ENCODE results near the gene GLT6D1.
"Not testable (repeated sequence)": the region's sequence is repeated elsewhere in the genome, so short reads cannot be mapped to it uniquely, and the experiment has no call there.

The GLT6D1 gene, protein sequence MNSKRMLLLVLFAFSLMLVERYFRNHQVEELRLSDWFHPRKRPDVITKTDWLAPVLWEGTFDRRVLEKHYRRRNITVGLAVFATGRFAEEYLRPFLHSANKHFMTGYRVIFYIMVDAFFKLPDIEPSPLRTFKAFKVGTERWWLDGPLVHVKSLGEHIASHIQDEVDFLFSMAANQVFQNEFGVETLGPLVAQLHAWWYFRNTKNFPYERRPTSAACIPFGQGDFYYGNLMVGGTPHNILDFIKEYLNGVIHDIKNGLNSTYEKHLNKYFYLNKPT
- 0 to 0.04 reads per million in 2 donors for total RNA-seq

DNA sequence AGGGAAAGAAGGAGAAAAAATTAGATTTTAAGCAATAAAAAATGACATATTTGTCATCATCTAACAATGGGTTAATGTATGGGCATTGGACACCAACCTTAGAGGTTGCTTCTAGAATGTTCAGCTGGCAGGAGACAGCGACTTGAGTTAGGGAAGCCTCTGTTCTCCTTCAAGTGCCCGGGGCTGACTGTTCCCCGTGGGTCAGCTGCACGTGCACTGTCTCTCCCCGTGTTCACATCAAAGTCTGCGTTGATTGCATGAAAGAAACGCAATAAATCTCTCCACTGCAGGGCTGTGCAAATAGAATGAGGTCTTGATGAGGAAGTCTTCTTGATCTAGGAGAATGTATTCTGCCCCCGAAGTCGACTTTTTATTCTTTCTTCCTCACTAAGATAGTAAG lies at the start of gene GLT6D1:
Gene GLT6D1 (minus strand): TSS at position 345 of the 400 bp plus-strand sequence. CDS start 353 bp downstream, outside the sequence.
- no peak for DNase-seq

DNA sequence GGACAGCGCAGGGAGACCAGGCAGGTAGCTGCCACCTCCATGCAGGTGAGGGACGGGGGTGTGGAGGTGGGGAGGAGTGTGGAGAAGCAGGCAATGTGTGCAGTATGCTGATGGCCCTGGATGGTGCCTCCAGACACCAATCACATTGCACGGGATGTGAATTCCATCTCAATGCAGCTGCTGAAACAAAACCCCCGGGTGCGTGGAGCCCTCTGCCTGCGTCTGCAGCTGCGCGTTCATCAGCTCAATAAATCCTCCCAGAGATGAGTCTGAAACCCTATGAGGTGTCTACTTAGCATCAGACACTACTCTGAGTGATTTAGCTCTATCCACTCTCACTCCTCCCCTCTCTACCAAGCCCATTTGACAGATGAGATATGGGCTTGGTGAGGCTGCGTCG lies 49.7 kb upstream of the GLT6D1 start:
- DNase-seq, result no peak

DNA sequence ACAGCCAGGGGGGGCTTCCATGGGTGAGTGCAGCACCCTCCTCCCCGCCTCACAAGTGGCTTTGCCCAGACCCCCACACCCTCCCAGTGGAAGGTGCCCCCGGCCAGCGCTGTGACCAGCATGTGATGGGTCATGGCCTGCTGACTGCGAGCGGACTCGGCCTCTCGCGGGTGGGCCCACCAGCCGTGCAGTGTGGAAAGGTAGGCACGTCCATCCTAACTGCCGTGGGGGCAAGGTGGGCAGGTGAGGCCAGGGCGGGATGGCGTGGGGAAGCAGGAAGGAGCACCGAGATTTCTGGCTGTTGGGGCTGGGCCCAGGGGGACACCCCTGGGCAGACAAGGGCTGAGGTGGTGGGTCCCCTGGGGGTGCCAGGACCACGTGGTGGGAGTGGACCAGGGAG lies 47.9 kb upstream of the GLT6D1 start:
- no peak for DNase-seq

DNA sequence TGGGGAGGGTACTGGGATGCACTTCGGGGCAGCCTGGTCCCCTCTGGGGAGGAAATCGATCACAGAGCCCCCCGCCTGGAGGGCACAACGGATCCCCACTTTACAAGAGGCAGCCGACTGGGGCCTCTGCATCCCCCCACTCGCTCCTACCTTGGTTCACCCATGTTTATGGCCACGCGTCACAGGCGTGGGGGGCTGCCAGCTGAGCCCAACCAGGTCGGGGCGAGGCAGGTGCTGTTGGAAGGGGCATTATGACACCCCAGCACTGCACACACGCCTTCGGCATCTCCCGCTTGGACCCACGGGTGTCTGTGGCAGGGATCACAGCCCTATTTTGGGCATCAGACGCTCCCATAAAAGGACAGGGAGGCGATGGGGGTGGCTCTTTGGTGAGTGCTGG lies 45.4 kb upstream of the GLT6D1 start:
- DNase-seq, result no peak

DNA sequence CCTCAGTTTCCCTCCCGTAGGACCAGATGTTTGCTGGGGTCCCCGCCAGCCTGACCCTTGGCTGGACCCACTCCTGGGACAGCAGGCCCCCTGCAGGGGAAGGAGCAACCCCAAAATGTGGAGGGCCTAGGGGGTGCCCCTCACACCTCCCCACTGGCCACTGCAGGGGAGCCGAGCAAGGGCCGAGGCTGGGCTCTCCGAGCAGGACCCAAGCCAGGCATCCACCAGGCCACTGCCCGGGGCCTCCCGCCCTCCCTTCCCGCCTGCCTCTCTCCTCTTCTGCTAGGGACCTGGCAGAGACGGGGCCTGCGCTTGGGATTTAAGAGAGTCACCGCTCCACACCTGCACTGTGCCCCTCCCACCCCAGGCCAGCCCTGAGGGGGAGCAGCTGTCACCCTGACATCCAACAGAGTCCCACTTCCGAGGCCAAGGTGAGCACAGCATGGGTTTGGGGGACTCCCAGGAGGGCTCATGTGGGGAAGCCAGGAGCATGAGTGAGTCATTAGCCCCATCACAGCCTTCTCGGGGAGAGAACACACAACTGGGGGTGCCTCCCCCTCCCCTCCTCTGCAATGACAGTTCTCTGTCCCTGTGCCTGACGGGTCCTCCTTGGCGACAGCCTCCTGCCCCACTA lies 44.2 kb upstream of the GLT6D1 start:
- DNase-seq, result no peak

DNA sequence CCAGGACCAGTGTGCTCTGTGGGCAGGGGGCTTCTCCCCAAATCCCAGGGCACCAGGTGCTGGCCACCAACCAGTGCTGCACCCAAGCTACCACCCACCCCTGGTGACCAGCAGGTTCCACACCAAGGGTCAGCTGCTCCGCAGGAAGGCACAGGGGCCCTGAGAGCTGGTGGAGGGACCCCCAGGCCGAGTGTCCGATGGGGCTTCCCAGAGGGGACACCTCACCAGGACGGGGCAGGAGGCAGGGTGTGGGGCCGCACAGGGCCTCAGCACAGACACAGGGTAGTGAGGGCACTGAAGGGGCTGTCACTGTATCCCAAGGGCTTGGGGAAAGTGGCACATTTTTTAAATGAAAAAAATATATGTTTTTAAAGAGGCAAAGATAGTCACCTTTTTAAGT lies 41.8 kb upstream of the GLT6D1 start:
- DNase-seq, result no peak

DNA sequence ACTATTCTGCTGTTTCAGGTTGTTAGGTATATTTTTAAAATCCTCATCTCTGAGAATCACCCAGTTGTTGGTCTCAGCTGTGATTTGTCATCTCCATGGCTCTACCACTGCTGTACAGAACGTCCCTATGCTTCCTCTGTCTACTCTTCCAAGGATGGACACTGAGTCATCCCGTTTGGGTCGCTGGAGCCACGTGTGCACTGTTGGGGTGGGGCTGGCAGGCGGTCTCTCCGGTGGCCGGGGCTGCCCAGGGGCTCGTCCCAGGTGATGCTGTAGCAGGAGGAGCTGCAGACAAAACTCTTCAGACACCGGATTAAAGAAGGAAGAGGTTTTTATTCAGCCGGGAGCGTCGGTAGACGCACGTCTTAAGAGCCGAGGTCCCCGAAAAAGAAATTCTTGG lies 40.7 kb upstream of the GLT6D1 start:
- DNase-seq, result no peak

DNA sequence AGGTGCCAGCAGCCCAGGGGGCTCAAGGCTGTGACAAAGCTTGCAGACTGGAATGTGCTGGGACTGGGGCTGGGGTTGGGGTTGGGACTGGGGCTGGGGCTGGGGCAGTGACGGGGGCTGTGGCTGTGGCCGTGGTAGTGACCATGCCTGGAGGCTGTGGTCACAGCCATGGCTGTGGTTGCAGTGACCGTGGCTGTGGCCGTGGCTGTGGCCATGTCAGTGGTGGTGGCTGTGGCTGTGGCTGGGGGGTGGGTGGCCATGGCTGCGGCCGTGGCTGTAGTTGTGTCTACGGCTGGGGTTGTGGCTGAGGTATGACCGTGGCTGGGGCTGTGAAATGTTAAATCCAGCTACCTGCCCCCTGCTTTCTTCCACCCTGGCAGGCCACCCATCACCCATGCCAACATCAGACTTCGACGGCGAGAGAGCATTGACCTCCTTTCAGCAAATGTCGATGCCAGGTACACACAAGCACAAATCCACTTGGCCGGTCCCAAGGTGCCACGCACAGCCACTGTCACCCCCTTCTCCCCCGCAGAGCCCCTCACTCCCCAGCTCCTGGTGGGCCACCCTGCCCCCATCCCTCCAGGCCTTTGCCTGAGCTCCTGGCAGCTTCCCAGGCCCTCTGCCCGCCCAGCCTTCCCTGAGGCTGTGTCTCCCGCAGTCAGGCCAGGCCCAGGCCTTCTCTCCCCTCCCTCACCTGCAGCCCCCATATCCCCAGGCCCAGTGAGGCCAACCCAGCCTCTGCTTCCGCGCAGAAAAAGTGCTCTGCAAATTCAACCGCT lies 39.1 kb upstream of the GLT6D1 start:
- DNase-seq, result no peak

DNA sequence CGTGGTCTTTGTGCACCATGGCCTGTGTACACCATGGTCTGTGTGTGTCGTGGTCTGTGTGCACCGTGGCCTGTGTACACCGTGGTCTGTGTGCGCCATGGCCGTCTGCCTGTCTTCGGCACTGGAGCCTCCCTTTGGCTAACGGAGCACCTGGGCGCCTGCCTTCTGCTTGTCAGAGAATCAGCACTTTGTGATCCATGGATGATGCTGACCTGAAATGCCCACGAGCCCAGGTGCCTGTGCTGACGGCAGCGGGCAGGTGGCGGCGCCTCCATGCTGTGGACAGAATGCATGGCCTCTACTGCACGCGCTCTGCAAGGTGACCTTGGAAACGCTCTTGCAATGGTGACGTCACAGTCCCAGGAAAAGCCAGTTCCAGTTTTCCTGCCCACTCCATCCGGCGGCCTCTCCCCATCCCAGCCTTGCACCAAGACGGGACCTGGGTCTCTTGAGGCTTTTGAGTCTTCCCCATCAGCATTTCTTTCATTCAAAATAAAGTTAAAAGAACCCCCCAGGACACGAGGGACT lies 38.4 kb upstream of the GLT6D1 start:
- DNase-seq, result no peak

DNA sequence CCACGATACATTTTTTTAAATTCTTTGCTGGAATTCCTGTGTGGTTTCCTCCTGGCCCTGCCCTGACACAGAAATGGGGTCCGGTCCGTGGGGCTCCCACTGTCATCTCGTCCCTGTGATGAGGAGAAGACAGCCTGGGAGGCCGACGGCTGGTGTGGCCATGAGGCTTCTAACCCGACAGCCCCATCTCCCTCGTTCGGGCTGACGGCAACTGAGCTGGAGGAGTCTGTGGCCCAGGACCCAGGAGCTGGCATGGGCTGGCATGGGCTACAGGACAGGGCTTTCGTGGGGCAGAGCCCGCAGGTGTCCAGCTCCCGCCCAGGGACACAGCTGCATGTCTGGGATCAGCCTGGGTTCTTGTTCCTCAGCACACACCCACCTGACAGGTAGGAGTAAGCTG lies 37.6 kb upstream of the GLT6D1 start:
- no peak for DNase-seq

DNA sequence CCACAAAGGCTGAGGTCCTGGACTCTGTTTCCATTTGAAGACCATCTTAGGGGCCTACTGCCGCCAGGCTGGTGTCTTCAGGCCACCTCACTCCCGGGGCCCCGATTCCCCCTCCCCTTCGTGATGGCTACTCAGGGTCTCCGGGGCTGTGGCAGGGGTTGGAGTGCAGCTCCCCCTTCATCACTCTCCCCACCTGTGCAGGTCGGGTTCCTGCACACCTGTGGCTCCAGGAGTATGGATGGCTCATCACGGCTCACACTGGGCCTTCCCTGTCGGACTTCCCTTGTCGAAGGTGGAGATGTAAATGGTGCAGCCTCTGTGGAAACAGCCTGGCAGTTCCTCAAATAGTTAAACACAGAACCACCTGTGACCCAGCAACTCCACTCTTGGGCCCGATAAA lies 35.6 kb upstream of the GLT6D1 start:
- no peak for DNase-seq

DNA sequence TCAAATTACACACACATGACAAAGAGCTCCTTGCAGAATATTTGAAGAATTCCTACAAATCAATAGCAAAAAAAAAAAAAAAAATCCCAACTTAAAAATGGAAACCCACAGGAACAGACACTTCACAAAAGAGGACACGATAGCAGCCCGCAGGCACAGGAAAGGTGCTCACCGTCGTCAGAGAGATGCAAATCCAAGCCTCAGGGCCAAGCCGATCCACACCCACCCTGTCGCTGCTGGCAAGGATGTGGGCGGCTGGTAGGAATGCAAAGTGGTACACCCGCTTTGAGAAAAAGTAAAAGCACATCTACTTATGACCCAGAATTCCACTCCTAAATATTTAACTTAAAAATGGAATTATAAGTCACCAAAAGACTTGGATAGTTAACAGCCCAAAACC lies 34.6 kb upstream of the GLT6D1 start:
- DNase-seq, result no peak

DNA sequence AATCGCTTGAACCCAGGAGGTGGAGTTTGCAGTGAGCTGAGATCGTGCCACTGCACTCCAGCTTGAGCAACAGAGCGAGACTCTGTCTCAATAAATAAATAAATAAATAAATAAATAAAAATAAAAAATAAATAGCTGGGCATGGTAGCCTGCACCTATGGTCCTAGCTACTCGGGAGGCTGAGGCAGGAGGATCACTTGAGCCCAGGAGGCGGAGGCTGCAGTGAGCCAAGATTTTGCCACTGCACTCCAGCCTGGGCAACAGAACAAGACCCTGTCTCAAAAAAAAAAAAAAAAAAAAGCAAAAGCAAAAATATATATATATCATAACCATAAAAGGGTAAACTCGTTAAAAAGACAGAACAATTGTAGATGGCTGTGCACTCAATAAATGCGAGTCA lies 33.4 kb upstream of the GLT6D1 start:
- not testable (repeated sequence) for DNase-seq

DNA sequence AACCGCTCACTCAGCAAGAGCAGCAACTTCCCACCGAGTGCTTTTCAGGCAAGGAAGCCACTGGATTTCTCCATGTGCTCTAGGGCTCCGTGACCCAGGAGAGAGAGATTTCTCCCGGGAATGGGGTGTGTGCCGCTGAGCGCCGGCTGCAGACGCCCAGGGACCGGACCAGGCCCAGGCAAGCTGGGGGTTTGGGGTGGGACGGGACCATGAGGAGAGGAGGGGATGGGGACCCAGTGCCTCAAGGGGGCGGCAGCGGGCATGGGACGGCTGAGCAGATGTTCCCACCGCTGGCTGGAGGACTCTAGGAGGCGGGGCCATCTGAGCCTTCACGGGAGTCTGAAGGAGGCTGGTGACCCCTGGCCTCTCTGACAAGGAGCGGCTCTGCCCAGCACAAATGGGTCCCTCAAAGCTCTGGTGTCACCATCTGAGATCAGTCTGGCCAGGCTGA lies 32.3 kb upstream of the GLT6D1 start:
- no peak for DNase-seq

DNA sequence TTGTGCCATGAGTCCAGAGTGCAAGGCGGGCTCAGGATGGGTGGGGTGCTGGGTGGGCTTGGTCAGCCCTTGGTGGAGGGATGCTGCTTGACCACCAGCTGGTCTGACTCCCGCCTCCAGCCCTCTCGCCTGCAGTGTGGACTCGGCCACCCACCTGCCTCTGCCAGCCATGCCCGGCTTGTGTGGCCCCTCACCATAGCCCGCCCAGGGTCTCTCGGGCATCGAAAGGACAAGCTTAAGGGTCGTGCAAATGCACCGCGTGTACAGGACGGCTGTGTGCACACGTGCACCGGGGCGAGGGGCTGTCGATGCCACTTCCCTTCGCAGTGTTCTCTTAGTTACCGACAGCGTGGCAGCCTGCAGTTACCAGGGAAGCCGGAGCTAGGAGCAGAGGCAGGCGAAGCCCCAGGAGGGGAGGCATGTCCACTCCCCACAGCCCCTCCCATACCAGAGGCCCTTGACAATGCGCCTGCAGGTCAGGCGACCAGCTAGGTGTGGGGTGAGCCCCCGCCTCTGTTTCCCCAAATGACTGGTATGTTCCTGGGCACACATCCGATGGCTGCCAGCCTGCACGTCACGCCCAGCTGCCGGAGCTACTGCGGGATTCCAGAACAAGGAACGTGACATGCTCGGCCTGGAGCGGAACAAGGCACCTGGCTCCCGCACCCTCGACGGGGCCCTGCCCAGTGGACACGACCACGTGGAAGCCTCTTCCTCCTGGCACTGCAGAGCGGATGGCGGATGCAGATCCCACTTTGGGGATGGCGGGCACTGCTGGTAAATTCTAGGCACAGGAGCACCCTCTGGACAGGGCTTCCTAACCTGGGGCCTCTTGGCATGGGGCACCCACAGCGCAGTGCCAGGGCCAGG lies 31.6 kb upstream of the GLT6D1 start:
- DNase-seq, result no peak

DNA sequence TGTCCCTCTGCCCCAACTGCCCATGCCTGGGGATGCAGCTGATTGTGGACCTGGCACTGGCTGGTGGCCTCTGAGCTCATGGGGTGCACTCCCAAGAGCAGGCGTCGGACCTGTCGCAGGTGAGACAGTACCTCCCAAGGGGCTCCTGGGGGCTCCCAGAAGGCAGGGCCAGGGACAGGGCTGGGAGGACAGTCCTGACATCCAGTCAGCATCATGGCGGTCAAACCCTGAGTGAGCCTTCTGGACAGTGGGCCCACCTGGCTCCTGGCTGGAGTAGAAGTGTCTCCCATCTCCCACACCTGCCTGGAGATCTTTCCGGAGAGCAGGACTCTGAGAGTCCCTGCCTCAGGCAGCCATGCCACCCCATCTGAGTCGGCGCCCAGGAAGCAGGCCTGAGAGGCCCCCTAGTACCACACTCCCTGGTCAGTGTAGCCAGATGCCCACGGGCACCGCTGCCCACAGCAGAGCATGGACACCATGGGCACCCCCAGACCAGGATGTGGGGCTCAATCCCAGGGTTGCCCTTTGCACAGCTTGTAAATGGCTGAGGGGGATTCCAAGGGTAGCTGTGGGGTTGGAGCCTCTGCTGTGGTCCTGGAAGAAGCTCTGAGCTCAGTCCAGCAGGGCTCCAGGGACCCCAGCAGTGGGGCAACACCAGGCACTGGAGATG lies 30.4 kb upstream of the GLT6D1 start:
- no peak for DNase-seq

DNA sequence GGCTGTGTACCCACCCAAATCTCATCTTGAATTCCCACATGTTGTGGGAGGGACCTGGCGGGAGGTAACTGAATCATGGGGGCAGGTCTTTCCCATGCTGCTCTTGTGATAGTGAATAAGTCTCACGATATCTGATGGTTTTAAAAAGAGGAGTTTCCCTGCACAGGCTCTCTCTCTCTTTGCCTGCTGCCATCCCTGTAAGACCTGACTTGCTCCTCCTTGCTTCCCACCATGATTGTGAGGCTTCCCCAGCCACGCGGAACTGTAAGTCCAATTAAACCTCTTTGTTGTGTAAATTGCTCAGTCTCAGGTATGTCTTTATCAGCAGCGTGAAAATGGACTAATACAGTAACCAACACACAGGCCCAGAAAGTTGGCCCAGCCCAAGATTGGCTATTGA lies 29.7 kb upstream of the GLT6D1 start:
- not testable (repeated sequence) for DNase-seq

DNA sequence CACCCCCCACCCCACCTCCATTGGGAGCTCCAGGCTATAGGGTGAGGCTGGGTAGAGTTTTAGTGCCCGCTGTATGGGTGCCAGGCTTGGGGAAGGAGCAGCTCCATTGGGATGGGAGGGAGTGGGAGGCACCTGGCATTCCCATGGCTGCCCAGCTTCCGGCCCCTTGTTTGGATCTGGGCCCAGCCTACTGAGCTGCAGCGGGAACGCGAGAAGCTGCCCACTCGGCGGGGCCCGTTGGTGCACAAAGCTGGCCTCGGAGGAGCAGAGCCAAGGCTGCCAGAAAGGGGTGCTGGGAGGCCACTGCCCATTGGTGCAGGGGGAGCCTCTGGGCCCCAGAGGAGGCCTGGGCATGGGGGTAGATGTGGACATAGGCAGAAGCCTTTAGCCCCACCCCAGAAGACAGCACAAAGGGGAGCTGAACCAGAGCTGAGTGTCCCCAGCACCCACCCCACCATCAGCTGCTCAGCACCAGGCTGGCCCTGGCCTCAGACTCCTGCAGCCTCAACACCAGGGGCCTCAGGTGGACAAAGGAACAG lies 28.2 kb upstream of the GLT6D1 start:
- no peak for DNase-seq

DNA sequence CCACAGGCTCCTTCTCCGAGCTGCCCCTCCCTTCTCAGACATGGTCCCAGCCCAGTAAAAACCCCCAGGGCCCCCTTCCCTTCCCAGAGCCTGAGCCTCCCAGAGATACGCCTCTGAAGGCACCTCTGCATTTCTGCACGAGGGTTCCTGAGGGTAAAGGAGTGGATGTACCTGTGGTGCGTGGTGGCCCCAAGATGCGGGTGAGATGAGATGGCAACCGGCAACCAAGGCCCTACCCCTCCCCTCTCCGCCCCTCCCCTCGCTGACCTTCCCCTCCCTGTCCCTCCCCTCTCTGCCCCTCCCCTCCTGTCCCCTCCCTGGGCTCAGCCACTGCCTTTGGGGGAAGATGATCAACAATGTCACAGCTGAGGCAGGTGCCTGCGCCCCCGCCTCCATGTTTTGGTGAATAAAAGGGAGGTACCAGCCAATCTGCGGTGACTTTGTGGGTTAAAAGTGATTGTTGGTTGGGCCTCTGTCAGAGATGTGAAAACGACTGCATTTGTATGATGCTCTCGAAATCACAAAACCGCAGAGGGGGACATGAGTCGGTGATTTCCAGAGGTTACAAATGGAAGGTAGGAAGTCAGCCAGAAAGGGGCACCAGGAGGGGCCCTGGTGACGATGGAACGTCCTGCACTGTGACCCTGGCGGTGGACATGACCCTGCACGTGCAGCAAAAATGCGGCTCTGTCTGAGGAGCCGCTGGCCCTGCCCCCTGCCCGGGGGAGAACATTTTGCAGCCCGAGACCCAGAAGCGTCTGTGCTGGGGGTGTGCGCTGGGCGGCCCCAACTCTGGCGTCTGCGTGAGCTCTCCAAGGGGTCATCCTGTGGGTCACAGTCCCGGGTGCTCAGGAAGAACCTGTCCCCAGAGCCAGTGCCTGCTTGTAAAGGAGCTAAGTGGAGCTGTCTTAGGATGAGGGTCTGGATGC lies 27.5 kb upstream of the GLT6D1 start:
- no peak for DNase-seq

DNA sequence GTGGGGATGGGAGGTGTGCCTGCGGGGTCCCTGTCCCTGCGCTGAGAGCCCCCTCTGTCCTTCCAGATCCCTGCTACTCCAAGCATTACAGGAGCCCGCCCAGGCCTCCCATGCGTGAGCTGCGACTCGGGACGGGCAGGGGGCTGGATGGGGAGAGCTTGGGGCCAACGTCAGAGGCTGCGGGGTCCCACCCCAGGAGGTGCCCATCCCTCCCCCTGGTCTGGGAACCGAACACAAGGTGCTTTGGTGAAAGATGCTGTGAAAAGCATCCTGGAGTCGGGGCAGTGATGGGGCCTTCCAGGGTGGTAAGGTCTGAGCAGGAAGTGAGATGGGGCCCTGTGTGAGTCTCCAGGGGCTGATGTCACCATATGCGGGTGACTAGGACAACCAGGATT lies 26.5 kb upstream of the GLT6D1 start:
- DNase-seq, result no peak
